GM19023 (cell line): ENCODE data around the gene CCNT1.
"Not testable (repeated sequence)": the region's sequence is repeated elsewhere in the genome, so short reads cannot be mapped to it uniquely, and the experiment has no call there.

Experiments
- ATAC-seq: cut with Tn5 transposase; IDR thresholded peaks from one replicate; pipeline ENCODE4 v1.9.1; 2021; ENCODE audit warnings: mild to moderate bottlenecking, moderate library complexity; ENCODE audit not compliant: unreplicated experiment

The CCNT1 gene

DNA sequence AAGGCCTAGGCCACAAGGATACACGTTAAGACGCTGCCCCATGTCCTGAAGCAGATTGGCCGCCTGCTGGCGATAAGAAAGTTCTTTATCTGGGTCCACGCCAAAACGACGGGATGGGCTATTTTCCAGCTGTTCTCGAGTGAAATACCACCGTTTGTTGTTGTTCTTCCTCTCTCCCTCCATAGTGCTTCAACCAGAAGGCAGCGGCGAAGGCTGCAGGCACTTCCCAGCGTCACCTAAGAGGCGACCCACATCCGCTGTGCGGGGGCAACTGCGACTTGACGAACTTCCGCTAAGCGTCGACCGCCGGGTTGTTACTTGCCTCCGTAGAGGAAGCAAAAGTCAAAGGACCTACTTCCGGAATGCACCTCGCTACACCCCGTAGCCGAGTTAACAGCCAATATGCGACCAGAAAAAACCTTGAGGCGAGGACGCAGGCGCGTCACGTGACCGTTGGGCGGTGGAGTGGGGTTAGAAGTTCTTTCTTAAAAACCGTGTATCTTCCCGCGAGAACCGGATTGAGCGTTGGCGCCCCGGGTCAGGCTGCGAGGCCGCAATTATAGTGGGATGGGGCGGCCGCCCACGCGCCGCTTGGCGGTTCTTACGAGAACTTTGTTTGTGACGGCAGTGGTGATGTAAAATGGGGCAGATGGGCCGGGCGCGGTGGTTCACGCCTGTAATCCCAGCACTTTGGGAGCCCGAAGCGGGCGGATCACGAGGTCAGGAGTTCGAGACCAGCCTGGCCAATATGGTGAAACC, at the start of gene CCNT1:
Gene CCNT1 (minus strand): TSS at position 215 of the 759 bp plus-strand sequence. CDS start 32 bp downstream, at position 183.
- peak; percentile 97 for ATAC-seq

- no peak for ATAC-seq
Observed at GRCh38 chr12:48765753-48766162, 49.3 kb upstream of the CCNT1 start.

DNA sequence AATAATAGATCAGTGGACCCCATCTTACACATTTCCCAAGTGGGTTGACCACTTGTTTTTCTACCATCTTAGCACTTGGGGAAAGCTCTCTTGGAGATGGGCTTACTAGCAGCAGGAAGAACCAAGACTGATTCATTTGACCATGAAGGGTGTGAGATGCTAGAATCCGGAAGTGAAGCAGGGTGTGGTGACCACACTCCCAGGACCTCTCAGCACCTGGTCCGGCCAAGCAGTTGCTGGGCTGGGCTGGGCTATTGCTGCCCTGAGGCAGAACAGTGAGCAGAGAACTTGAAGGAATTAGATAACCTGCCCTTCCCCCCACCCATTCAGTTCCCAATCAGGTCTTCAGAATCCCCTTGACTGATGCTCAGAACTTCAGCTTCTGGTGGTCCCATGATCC, 48.0 kb upstream of the CCNT1 start:
- no peak for ATAC-seq

- no peak for ATAC-seq
Observed at GRCh38 chr12:48758737-48759136, 42.2 kb upstream of the CCNT1 start.

DNA sequence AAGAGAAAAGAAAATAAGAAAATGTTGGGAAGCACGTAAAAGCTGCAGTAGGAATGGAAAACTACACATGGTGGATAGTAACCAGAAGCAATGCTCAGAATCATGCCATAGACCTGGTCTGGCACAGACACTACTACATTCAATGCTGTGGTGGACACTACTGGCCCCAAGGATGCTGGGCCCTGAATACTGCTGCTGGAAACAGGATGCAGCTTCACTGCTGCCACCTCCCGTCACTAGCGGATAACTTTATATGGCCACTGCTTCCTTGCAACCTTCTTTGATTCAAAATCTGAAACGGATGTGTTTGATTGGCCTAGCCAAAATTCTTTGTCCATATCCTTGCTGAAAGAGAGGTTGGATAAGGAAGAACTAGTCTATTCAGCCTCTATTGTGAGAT, 41.7 kb upstream of the CCNT1 start:
- ATAC-seq = no peak

DNA sequence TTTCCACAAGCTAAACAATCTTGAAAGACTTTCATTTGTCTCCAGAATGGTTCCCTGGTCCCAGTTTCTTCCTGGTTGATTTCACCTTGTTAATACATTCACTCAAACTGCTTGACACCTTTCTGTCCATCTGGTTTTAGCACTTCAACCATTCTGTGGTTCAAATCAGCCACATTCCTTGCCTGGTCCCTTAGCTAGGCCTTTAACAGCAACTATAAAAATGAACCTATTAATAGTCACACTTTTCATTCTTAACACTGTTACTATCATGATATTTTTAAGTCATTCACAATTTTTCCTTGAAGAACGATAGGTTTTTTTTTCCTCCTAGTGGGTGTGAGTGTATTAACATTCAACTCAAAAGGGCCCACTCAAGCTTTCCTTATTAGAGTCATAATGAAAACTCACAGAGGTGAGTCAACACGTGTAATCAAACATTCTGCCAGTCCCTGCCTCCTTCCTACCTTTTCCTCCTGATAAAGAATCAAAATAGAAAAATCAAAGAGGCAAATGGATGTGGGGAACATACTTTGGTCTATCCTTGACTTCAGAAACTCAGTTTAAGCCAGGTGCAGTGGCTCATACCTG, 34.4 kb upstream of the CCNT1 start:
- no peak for ATAC-seq

- no peak for ATAC-seq
Observed at GRCh38 chr12:48750215-48750614, 33.7 kb upstream of the CCNT1 start.

DNA sequence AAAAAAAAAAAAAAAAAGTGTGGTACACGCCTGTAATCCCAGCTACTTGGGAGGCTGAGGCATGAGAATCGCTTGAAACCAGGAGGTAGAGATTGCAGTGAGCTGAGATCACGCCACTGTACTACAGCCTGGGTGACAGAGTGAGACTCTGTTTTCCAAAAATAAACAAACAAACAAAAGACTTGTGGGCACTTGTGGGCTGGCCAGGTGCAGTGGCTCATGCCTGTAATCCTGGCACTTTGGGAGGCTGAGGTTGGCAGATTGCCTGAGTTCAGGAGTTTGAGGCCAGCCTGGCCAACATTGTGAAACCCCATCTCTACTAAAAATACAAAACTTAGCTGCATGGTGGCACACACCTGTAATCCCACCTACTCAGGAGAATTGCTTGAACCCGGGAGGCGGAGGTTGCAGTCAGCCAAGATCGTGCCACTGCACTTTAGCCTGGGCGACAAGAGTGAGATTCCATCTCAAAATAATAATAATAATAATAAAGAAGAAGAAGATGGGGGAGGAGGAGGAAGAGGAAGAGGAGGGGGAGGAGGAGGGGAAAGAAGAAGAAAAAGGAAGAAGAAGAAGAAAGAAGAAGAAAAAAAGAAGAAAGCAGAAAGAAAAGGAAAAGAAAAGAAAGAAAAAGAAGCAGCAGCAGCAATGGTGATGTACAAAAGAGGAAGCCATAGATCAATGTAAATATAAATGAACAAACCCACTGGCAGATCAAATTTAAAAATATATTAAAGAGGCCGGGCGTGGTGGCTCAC, 27.9 kb upstream of the CCNT1 start:
- ATAC-seq = no peak

- no peak for ATAC-seq
Observed at GRCh38 chr12:48739618-48740269, 23.2 kb upstream of the CCNT1 start.

DNA sequence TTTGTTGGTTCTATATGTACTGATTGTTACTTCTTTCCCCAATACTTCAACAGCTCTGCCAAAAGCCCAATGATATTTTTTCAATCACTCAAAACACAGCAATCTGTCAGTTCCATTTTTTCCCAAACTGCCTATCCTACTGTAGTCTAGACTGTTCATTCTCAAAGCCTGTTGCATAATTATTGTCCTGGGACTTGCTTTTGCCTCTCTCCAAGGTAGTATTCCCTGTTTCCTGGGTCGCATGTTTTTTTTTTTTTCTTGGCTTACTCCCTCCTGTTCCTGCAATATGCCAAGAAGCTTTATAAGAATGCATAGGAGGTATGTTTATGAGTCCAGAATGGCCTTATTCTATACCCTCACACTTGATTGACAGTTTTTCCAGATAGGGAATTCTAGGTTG, 19.9 kb upstream of the CCNT1 start:
- no peak for ATAC-seq

DNA sequence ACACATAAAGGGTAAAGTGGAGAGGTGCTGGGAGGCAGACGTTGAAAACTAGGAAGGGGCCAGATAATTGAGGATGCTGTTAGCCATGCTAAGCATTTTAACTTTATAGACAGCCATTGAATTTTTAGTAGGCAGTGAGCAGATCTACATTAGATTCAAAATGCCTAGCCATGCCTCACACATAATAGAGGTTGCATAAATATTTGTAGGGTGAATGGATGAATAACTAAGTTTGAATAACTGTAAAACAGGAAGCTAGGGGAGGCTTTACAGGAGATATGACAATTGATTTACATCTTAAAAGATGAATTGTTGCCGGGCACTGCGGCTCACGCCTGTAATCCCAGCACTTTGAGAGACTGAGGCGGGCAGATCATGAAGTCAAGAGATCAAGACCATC, 12.3 kb upstream of the CCNT1 start:
- ATAC-seq = no peak

DNA sequence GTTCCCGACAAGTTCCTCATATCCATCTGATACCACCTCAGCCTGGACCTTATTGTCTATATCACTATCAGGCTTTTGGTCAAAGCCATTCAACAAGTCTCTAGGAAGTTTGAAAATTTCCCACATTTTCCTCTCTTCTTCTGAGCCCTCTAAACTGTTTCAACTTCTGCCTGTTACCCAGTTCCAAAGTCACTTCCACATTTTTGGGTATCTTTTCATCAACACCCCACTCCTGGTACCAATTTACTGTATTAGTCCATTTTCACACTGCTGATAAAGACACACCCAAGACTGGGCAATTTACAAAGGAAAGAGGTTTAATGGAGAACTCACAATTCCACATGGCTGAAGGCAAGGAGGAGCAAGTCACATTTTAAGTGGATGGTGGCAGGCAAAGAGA, 4.2 kb upstream of the CCNT1 start:
- not testable (repeated sequence) for ATAC-seq

DNA sequence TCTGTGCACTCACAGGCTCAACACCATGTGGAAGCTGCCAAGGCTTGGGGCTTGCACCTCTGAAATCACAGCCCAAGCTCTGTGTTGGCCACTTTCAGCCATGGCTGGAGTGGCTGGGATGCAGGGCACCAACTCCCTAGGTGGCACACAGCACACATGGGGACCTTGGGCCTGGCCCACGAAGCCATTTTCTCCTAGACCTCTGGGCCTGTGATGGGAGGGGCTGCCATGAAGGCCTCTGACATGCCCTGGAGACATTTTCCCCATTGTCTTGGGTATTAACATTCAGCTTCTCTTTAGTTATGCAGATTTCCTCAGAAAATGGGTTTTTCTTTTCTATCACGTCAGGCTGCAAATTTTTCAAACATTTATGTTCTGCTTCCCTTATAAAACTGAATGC, 3.7 kb upstream of the CCNT1 start:
- not testable (repeated sequence) for ATAC-seq

DNA sequence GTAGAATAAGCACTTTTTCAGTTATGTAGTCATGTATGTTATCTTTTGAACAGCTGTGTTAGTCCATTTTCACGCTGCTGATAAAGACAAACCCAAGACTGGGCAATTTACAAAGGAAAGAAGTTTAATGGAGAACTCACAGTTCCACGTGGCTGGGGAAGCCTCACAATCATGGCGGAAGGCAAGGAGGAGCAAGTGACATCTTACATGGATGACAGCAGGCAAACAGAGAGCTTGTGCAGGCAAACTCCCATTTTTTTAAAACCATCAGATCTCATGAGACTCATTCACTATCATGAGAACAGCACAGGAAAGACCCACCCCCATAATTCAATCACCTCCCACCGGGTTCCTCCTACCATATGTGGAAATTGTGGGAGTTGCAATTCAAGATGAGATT, 2.5 kb upstream of the CCNT1 start:
- ATAC-seq = not testable (repeated sequence)

DNA sequence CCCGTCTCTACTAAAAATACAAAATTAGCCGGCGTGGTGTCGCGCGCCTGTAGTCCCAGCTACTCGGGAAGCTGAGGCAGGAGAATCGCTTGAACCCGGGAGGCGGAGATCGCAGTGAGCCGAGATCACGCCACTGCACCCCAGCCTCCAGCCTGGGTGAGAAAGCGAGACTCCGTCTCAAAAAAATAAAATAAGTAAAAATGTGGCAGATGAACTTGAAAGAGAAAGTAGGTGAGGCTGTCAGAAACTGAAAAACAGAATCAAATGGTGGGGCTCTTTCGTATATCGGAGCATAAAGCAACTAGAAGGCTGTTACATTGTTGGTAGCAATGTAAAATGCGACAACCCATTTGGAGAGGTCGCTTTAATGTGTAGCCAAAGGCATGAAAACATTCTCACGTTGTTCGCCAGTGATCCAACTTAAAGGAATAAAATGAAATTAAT, 767 bp upstream of the CCNT1 start:
- ATAC-seq = no peak

DNA sequence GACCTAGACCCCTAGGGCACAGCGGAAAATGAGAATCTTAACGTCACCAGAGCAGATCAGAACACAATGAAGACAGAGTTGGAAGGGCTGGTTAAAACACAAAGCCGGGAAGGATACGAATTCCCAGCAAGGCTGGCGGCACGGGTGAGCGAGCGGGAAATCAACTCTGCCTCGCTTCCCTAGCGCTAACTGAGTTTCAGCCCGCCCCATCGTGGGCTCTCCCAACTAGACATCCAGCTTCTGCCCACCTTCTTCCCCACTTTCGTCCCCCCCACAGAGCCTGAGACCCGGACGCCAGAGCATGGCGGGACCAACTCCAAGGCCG, 377 bp downstream of the CCNT1 start:
- ATAC-seq = no peak

DNA sequence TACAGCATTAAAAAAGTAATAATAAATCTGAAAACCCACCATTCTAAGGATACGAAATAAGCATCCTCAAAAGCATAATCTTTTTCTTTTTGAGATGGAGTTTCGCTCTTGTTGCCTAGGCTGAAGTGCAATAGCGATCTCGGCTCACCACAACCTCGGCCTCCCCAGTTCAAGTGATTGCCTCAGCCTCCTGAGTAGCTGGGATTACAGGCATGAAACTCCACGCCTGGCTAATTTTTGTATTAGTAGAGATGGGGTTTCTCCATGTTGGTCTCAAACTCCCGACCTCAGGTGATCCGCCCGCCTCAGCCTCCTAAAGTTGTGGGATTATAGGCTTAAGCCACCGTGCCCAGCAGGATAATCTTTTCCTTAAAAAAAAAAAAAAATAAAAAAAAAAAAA, 4.3 kb downstream of the CCNT1 start:
- no peak for ATAC-seq

DNA sequence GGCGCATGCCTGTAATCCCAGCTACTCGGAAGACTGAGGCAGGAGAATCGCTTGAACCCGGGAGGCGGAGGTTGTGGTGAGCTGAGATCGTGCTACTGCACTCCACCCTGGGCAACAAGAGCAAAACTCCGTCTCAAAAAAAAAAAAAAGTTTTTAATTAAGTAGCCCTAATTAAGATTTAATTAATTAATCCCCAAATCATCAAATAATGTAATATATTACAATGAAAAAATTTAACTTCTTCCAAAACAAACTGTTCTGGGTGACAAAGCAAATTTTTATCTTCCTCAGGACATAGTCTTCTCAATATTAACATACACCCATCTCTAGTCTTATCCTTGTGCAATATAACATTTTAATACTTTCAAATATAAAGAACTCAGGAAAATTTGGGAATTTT, 17.7 kb downstream of the CCNT1 start:
- not testable (repeated sequence) for ATAC-seq

- no peak for ATAC-seq
Observed at GRCh38 chr12:48696626-48697025, 19.9 kb downstream of the CCNT1 start.

DNA sequence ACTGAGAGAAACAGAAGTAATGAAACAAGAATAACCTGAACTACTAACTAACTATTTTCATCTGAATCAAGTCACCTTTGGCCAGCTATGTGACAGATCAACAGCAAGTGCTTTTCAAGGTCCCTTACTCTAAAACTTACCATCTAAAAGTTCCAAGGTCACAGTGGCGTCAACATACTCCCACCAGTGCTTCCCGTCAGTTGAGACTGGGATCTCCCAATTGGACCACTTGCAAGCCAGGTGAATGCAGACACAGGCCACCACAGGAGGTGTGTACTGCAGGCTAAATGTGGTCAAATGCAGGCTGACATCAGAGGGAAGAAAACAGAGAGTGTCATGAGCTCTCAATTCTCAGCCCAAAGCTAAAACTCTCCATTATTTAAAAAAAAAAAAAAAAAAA, 20.6 kb downstream of the CCNT1 start:
- no peak for ATAC-seq

DNA sequence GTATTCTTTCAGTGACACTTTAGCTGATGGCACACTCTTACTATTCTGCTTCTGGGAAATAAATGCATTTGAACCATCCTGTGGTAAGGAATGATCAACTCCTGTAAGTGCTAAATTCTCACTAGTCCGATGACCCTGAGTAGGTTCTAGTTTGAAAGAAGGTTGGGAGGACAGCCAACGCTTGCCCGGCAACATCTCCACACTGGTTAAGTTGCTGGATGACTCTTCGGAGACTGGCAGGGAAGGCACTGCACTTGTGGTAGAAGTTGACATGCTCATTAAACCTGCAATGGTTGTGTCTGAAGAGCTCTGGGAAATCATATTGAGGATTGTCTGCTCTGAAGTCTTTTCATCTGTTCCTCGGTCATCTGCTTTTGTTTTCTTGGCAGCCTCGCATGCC, 22.5 kb downstream of the CCNT1 start:
- no peak for ATAC-seq

- ATAC-seq = no peak
Observed at GRCh38 chr12:48693572-48693971, 22.9 kb downstream of the CCNT1 start.
